Measurements from ENCODE around the gene EIF3K. TPM values are rescaled to one million over a fixed set of nuclear protein-coding genes. Genes with fewer than 3 reads are reported as not detected.

EIF3K gene
- polyA plus RNA-seq, 2 donors: 248 to 396 TPM

- Histone ChIP-seq H3K27me3 (ENCODE audit: control insufficient read depth in 1 of 2, insufficient read depth in 2 of 2, low read length in 2 of 2) (no peaks in the 10 kb centered on the region), H3K36me3 (ENCODE audit: control insufficient read depth in 2 of 2, insufficient read depth in 2 of 2, low read length in 1 of 2) (peaks cover 0 to 7% of the 10 kb centered on the region in 2 donors), H3K4me1 (ENCODE audit: control insufficient read depth in 2 of 2, insufficient read depth in 2 of 2, low read length in 1 of 2) (peaks cover 16 to 37% of the 10 kb centered on the region in 2 donors), H3K4me3 (ENCODE audit: low read depth in 1 of 2, low read length in 2 of 2) (no peak overlapping the region), H3K27ac (ENCODE audit: low read depth in 2 of 2, low read length in 1 of 2) (peak overlapping the region in 1 of 2 donors; percentile 47), H3K9me3 (ENCODE audit: control insufficient read depth in 2 of 2, insufficient read depth in 1 of 2, low read depth in 1 of 2, low read length in 1 of 2) (no peaks in the 10 kb centered on the region)
- WGBS, 2 donors: 49 to 60% methylated on average over 4 of the region's 4 CpGs
Observed at GRCh38 chr19:38679839-38680238, 60.9 kb downstream of the EIF3K start.

- H3K4me1 ChIP-seq (ENCODE audit: control insufficient read depth in 2 of 2, insufficient read depth in 2 of 2, low read length in 1 of 2): peaks cover 15 to 39% of the 10 kb centered on the region in 2 donors
- H3K36me3 ChIP-seq (ENCODE audit: control insufficient read depth in 2 of 2, insufficient read depth in 2 of 2, low read length in 1 of 2): peaks cover 0 to 5% of the 10 kb centered on the region in 2 donors
- no peaks in the 10 kb centered on the region for H3K27me3 ChIP-seq (ENCODE audit: control insufficient read depth in 1 of 2, insufficient read depth in 2 of 2, low read length in 2 of 2)
- peak overlapping the region; percentile 98 to 100 for H3K27ac ChIP-seq (ENCODE audit: low read depth in 2 of 2, low read length in 1 of 2)
- WGBS, 2 donors: 93 to 95% methylated on average over 11 of the region's 11 CpGs
- no peak overlapping the region for H3K4me3 ChIP-seq (ENCODE audit: low read depth in 1 of 2, low read length in 2 of 2)
- H3K9me3 ChIP-seq (ENCODE audit: control insufficient read depth in 2 of 2, insufficient read depth in 1 of 2, low read depth in 1 of 2, low read length in 1 of 2): no peaks in the 10 kb centered on the region
Observed at GRCh38 chr19:38682195-38682867, 63.3 kb downstream of the EIF3K start.

- Histone ChIP-seq H3K9me3 (ENCODE audit: control insufficient read depth in 2 of 2, insufficient read depth in 1 of 2, low read depth in 1 of 2, low read length in 1 of 2) (no peaks in the 10 kb centered on the region), H3K27me3 (ENCODE audit: control insufficient read depth in 1 of 2, insufficient read depth in 2 of 2, low read length in 2 of 2) (no peaks in the 10 kb centered on the region), H3K4me3 (ENCODE audit: low read depth in 1 of 2, low read length in 2 of 2) (no peak overlapping the region), H3K27ac (ENCODE audit: low read depth in 2 of 2, low read length in 1 of 2) (peak overlapping the region; percentile 98 to 100), H3K36me3 (ENCODE audit: control insufficient read depth in 2 of 2, insufficient read depth in 2 of 2, low read length in 1 of 2) (peaks cover 0 to 5% of the 10 kb centered on the region in 2 donors), H3K4me1 (ENCODE audit: control insufficient read depth in 2 of 2, insufficient read depth in 2 of 2, low read length in 1 of 2) (peaks cover 15 to 39% of the 10 kb centered on the region in 2 donors)
- 73 to 80% methylated on average over 7 of the region's 7 CpGs for WGBS, 2 donors
Observed at GRCh38 chr19:38682872-38683392, 63.9 kb downstream of the EIF3K start.

GRCh38 chr19:38683393-38684077, 64.5 kb downstream of the EIF3K start:
- peaks cover 15 to 39% of the 10 kb centered on the region in 2 donors for H3K4me1 ChIP-seq (ENCODE audit: control insufficient read depth in 2 of 2, insufficient read depth in 2 of 2, low read length in 1 of 2)
- peak overlapping the region; percentile 98 to 100 for H3K27ac ChIP-seq (ENCODE audit: low read depth in 2 of 2, low read length in 1 of 2)
- WGBS, 2 donors: 16 to 26% methylated on average over 10 of the region's 10 CpGs
- peaks cover 0 to 5% of the 10 kb centered on the region in 2 donors for H3K36me3 ChIP-seq (ENCODE audit: control insufficient read depth in 2 of 2, insufficient read depth in 2 of 2, low read length in 1 of 2)
- no peaks in the 10 kb centered on the region for H3K9me3 ChIP-seq (ENCODE audit: control insufficient read depth in 2 of 2, insufficient read depth in 1 of 2, low read depth in 1 of 2, low read length in 1 of 2)
- no peaks in the 10 kb centered on the region for H3K27me3 ChIP-seq (ENCODE audit: control insufficient read depth in 1 of 2, insufficient read depth in 2 of 2, low read length in 2 of 2)
- no peak overlapping the region for H3K4me3 ChIP-seq (ENCODE audit: low read depth in 1 of 2, low read length in 2 of 2)

- no peaks in the 10 kb centered on the region for H3K9me3 ChIP-seq (ENCODE audit: control insufficient read depth in 2 of 2, insufficient read depth in 1 of 2, low read depth in 1 of 2, low read length in 1 of 2)
- peaks cover 0 to 5% of the 10 kb centered on the region in 2 donors for H3K36me3 ChIP-seq (ENCODE audit: control insufficient read depth in 2 of 2, insufficient read depth in 2 of 2, low read length in 1 of 2)
- H3K27ac ChIP-seq (ENCODE audit: low read depth in 2 of 2, low read length in 1 of 2): peak overlapping the region; percentile 98 to 100
- peaks cover 15 to 39% of the 10 kb centered on the region in 2 donors for H3K4me1 ChIP-seq (ENCODE audit: control insufficient read depth in 2 of 2, insufficient read depth in 2 of 2, low read length in 1 of 2)
- H3K4me3 ChIP-seq (ENCODE audit: low read depth in 1 of 2, low read length in 2 of 2): no peak overlapping the region
- H3K27me3 ChIP-seq (ENCODE audit: control insufficient read depth in 1 of 2, insufficient read depth in 2 of 2, low read length in 2 of 2): no peaks in the 10 kb centered on the region
- 21 to 30% methylated on average over 7 of the region's 7 CpGs for WGBS, 2 donors
Observed at GRCh38 chr19:38684078-38684861, 65.3 kb downstream of the EIF3K start.

GRCh38 chr19:38684862-38685665, 66.1 kb downstream of the EIF3K start:
- H3K27ac ChIP-seq (ENCODE audit: low read depth in 2 of 2, low read length in 1 of 2): peak overlapping the region; percentile 98 to 100
- WGBS, 2 donors: 70 to 78% methylated on average over 15 of the region's 15 CpGs
- no peak overlapping the region for H3K4me3 ChIP-seq (ENCODE audit: low read depth in 1 of 2, low read length in 2 of 2)
- H3K9me3 ChIP-seq (ENCODE audit: control insufficient read depth in 2 of 2, insufficient read depth in 1 of 2, low read depth in 1 of 2, low read length in 1 of 2): no peaks in the 10 kb centered on the region
- H3K4me1 ChIP-seq (ENCODE audit: control insufficient read depth in 2 of 2, insufficient read depth in 2 of 2, low read length in 1 of 2): peaks cover 15 to 39% of the 10 kb centered on the region in 2 donors
- H3K36me3 ChIP-seq (ENCODE audit: control insufficient read depth in 2 of 2, insufficient read depth in 2 of 2, low read length in 1 of 2): peaks cover 0 to 5% of the 10 kb centered on the region in 2 donors
- no peaks in the 10 kb centered on the region for H3K27me3 ChIP-seq (ENCODE audit: control insufficient read depth in 1 of 2, insufficient read depth in 2 of 2, low read length in 2 of 2)

- WGBS, 2 donors: 21% methylated on average over 10 of the region's 10 CpGs
- Histone ChIP-seq H3K27ac (ENCODE audit: low read depth in 2 of 2, low read length in 1 of 2) (peak overlapping the region; percentile 98 to 100), H3K9me3 (ENCODE audit: control insufficient read depth in 2 of 2, insufficient read depth in 1 of 2, low read depth in 1 of 2, low read length in 1 of 2) (no peaks in the 10 kb centered on the region), H3K36me3 (ENCODE audit: control insufficient read depth in 2 of 2, insufficient read depth in 2 of 2, low read length in 1 of 2) (peaks cover 0 to 5% of the 10 kb centered on the region in 2 donors), H3K27me3 (ENCODE audit: control insufficient read depth in 1 of 2, insufficient read depth in 2 of 2, low read length in 2 of 2) (no peaks in the 10 kb centered on the region), H3K4me3 (ENCODE audit: low read depth in 1 of 2, low read length in 2 of 2) (no peak overlapping the region), H3K4me1 (ENCODE audit: control insufficient read depth in 2 of 2, insufficient read depth in 2 of 2, low read length in 1 of 2) (peaks cover 15 to 35% of the 10 kb centered on the region in 2 donors)
Observed at GRCh38 chr19:38685666-38686529, 66.9 kb downstream of the EIF3K start.

GRCh38 chr19:38686530-38686888, 67.5 kb downstream of the EIF3K start:
- Histone ChIP-seq H3K36me3 (ENCODE audit: control insufficient read depth in 2 of 2, insufficient read depth in 2 of 2, low read length in 1 of 2) (peaks cover 0 to under 1% of the 10 kb centered on the region in 2 donors), H3K27me3 (ENCODE audit: control insufficient read depth in 1 of 2, insufficient read depth in 2 of 2, low read length in 2 of 2) (no peaks in the 10 kb centered on the region), H3K27ac (ENCODE audit: low read depth in 2 of 2, low read length in 1 of 2) (peak overlapping the region; percentile 98 to 100), H3K4me3 (ENCODE audit: low read depth in 1 of 2, low read length in 2 of 2) (no peak overlapping the region), H3K9me3 (ENCODE audit: control insufficient read depth in 2 of 2, insufficient read depth in 1 of 2, low read depth in 1 of 2, low read length in 1 of 2) (no peaks in the 10 kb centered on the region), H3K4me1 (ENCODE audit: control insufficient read depth in 2 of 2, insufficient read depth in 2 of 2, low read length in 1 of 2) (peaks cover 15 to 35% of the 10 kb centered on the region in 2 donors)
- WGBS, 2 donors: 55 to 64% methylated on average over 5 of the region's 5 CpGs

Data from esophagus (tissue), 2 donors.